GM23248 (cell line): ENCODE measurements around the gene MBNL1. TPM values are rescaled to one million over a fixed set of nuclear protein-coding genes. Genes with fewer than 3 reads are reported as not detected.

Source experiments
- DNase-seq: peaks from one replicate; pipeline ENCODE4 v3.0.0-alpha.2; 2015
- H2AFZ ChIP-seq: fragments of 200-600 bp; sonication (generic); 2 replicates; pipeline ENCODE4 v1.6.1; 2016; ENCODE audit warnings: antibody characterized with exemption
- H3F3A ChIP-seq: fragments of 200-600 bp; sonication (generic); 2 replicates; pipeline ENCODE4 v1.6.1; 2016; ENCODE audit warnings: mild to moderate bottlenecking, antibody characterized with exemption, mixed run types; ENCODE audit not compliant: insufficient read depth
- H3K27ac ChIP-seq: fragments of 200-600 bp; sonication (generic); 2 replicates; pipeline ENCODE4 v1.5.1; 2016; ENCODE audit warnings: mild to moderate bottlenecking
- H3K27me3 ChIP-seq: fragments of 200-600 bp; sonication (generic); replicated peaks from 2 replicates; pipeline ENCODE4 v1.6.1; 2016; ENCODE audit warnings: mild to moderate bottlenecking; ENCODE audit not compliant: insufficient read depth
- H3K36me3 ChIP-seq: fragments of 200-600 bp; sonication (generic); 2 replicates; pipeline ENCODE4 v1.6.1; 2016; ENCODE audit warnings: low read depth, mild to moderate bottlenecking
- H3K4me1 ChIP-seq: fragments of 200-600 bp; sonication (generic); 2 replicates; pipeline ENCODE4 v1.6.1; 2016; ENCODE audit warnings: mild to moderate bottlenecking; ENCODE audit not compliant: insufficient read depth
- H3K4me2 ChIP-seq: fragments of 200-600 bp; sonication (generic); one replicate; pipeline ENCODE4 v1.6.1; 2016; ENCODE audit warnings: mild to moderate bottlenecking; ENCODE audit not compliant: unreplicated experiment
- H3K4me3 ChIP-seq: fragments of 200-600 bp; sonication (generic); 2 replicates; pipeline ENCODE4 v1.5.1; 2016; ENCODE audit warnings: mild to moderate bottlenecking
- H3K79me2 ChIP-seq: fragments of 200-600 bp; sonication (generic); 2 replicates; pipeline ENCODE4 v1.6.1; 2016; ENCODE audit warnings: mild to moderate bottlenecking; ENCODE audit not compliant: insufficient read depth
- H3K9ac ChIP-seq: fragments of 200-600 bp; sonication (generic); 2 replicates; pipeline ENCODE4 v1.6.1; 2016; ENCODE audit warnings: mild to moderate bottlenecking
- H3K9me2 ChIP-seq: fragments of 200-600 bp; sonication (generic); 2 replicates; pipeline ENCODE4 v1.6.1; 2016; ENCODE audit warnings: mixed run types, mild to moderate bottlenecking, moderate library complexity; ENCODE audit not compliant: insufficient read depth
- H3K9me3 ChIP-seq: fragments of 200-600 bp; sonication (generic); one replicate; pipeline ENCODE4 v1.6.1; 2017; ENCODE audit warnings: low read depth
- H4K20me1 ChIP-seq: fragments of 200-600 bp; sonication (generic); 2 replicates; pipeline ENCODE4 v1.6.0; 2016; ENCODE audit not compliant: insufficient read depth
- EZH2 ChIP-seq: fragments of 200-600 bp; sonication (generic); IDR thresholded peaks from 2 replicates; pipeline ENCODE4 v1.6.1; 2018; ENCODE audit warnings: antibody characterized with exemption, mild to moderate bottlenecking; ENCODE audit not compliant: insufficient read depth, poor library complexity, severe bottlenecking
- EZH2phosphoT487 ChIP-seq: fragments of 200-600 bp; sonication (generic); IDR thresholded peaks from 2 replicates; pipeline ENCODE4 v1.6.1; 2018; ENCODE audit warnings: antibody characterized with exemption, moderate library complexity, mild to moderate bottlenecking, low read depth; ENCODE audit not compliant: insufficient read depth
- WGBS, 2 experiments: methylation state at CpG; one replicate each; pipeline ENCODE4 v1.1.6; 2015 to 2017; ENCODE audit warnings: low lambda C conversion rate in 2 of 2, low coverage in 1 of 2; ENCODE audit errors: missing lambda C conversion rate in 2 of 2; 5-methylcytosine and 5-hydroxymethylcytosine counted together
- in situ Hi-C: fragments of 300-500 bp; cut with MboI; formaldehyde crosslinking; loops from 2 replicates; pipeline ENCODE4 v1.15.0; 2020
- polyA plus RNA-seq: library from polyadenylated mRNA; unstranded; fragments of >200 nt; fragmentation: Nextera tagmentation; extraction: Ambion mirVana; gene quantifications from 2 replicates; pipeline ENCODE4 v1.2.1, GENCODE V29; 2016
- total RNA-seq: library from RNA; depleted of rRNA; stranded (reverse); fragments of >200 nt; shearing (Covaris generic); gene quantifications from 2 replicates; pipeline ENCODE4 v1.2.3, GENCODE V29; 2014

MBNL1 gene
- total and polyA plus RNA-seq, 2 experiments from 2014 or later: 89.5 to 262 TPM

- no peaks in the 10 kb centered on the region for H3K27me3 ChIP-seq
- no peak overlapping the region for H3K4me2 ChIP-seq
- peaks cover 63% of the 10 kb centered on the region for H3K4me1 ChIP-seq
- peaks cover 97% of the 10 kb centered on the region for H3K79me2 ChIP-seq
- H3K9me2 ChIP-seq: no peaks in the 10 kb centered on the region
- H3K4me3 ChIP-seq: no peak overlapping the region
- H4K20me1 ChIP-seq: peaks cover 4% of the 10 kb centered on the region; the same call in 1 of the 2 replicates
- TF ChIP-seq EZH2 (no peak), EZH2phosphoT487 (no peak)
- no peak overlapping the region for H2AFZ ChIP-seq
- 0 out of 2 replicates have a peak, but pooled peaks cover 8% of the 10 kb centered on the region for H3K36me3 ChIP-seq
- no peak for DNase-seq
- H3F3A ChIP-seq: peaks cover 44% of the 10 kb centered on the region
- no peak overlapping the region for H3K9ac ChIP-seq
- no peaks in the 10 kb centered on the region for H3K9me3 ChIP-seq
- 94 to 96% methylated on average over 1 of the region's 1 CpG for WGBS, 2 experiments
- in situ Hi-C loops: no loop called here
- H3K27ac ChIP-seq: 0 out of 2 replicates have a peak overlapping the region, but pooled peaks have one; percentile 1
Observed at GRCh38 chr3:152316318-152316717, 47.6 kb downstream of the MBNL1 start.

- Histone ChIP-seq H3K79me2 (peaks cover 97% of the 10 kb centered on the region), H3K4me2 (peak overlapping the region; percentile 80), H3K4me1 (peaks cover 71% of the 10 kb centered on the region), H3K9me3 (no peaks in the 10 kb centered on the region), H4K20me1 (peaks cover 4% of the 10 kb centered on the region; the same call in 1 of the 2 replicates), H3K36me3 (0 out of 2 replicates have a peak, but pooled peaks cover 8% of the 10 kb centered on the region), H3K4me3 (no peak overlapping the region), H2AFZ (no peak overlapping the region), H3K9me2 (no peaks in the 10 kb centered on the region), H3K27ac (peak overlapping the region; percentile 82), H3K9ac (no peak overlapping the region), H3K27me3 (no peaks in the 10 kb centered on the region), H3F3A (peaks cover 47% of the 10 kb centered on the region)
- DNase-seq: no peak
- in situ Hi-C loops: no loop called here
- WGBS, 2 experiments: 83 to 88% methylated on average over 4 of the region's 4 CpGs
- TF ChIP-seq EZH2phosphoT487: no peak
- no peak for TF ChIP-seq EZH2
Observed at GRCh38 chr3:152317184-152317583, 48.5 kb downstream of the MBNL1 start.

- peak; percentile 87 for DNase-seq
- in situ Hi-C loops: no loop called here
- peak overlapping the region; percentile 80 for H3K4me2 ChIP-seq
Observed at GRCh38 chr3:152317956-152318355, 49.2 kb downstream of the MBNL1 start.

GRCh38 chr3:152318512-152318911 lies 49.8 kb downstream of the MBNL1 start:
- Histone ChIP-seq H2AFZ (no peak overlapping the region), H3K9ac (peak overlapping the region; percentile 49), H3K27me3 (no peaks in the 10 kb centered on the region), H3K36me3 (0 out of 2 replicates have a peak, but pooled peaks cover 8% of the 10 kb centered on the region), H4K20me1 (peaks cover 4% of the 10 kb centered on the region; the same call in 1 of the 2 replicates), H3K9me3 (no peaks in the 10 kb centered on the region), H3K79me2 (peaks cover 97% of the 10 kb centered on the region), H3K27ac (peak overlapping the region; percentile 82), H3K9me2 (no peaks in the 10 kb centered on the region), H3K4me1 (peaks cover 84% of the 10 kb centered on the region), H3K4me2 (peak overlapping the region; percentile 63), H3K4me3 (peak overlapping the region; percentile 45), H3F3A (peaks cover 50% of the 10 kb centered on the region)
- TF ChIP-seq EZH2phosphoT487 (no peak), EZH2 (no peak)
- in situ Hi-C loops: no loop called here
- no peak for DNase-seq

More at GRCh38 chr3:152317956-152318355, 49.2 kb downstream of the MBNL1 start:
- peaks cover 54% of the 10 kb centered on the region for H3F3A ChIP-seq
- peak overlapping the region; percentile 82 for H3K27ac ChIP-seq
- 0 out of 2 replicates have a peak, but pooled peaks cover 8% of the 10 kb centered on the region for H3K36me3 ChIP-seq
- no peak for TF ChIP-seq EZH2phosphoT487
- TF ChIP-seq EZH2: no peak
- peak overlapping the region; percentile 45 for H3K4me3 ChIP-seq
- no peak overlapping the region for H2AFZ ChIP-seq
- no peaks in the 10 kb centered on the region for H3K9me3 ChIP-seq
- H3K27me3 ChIP-seq: no peaks in the 10 kb centered on the region
- H3K4me1 ChIP-seq: peaks cover 78% of the 10 kb centered on the region
- peaks cover 97% of the 10 kb centered on the region for H3K79me2 ChIP-seq
- WGBS, 2 experiments: 2 to 4% methylated on average over 4 of the region's 4 CpGs
- peaks cover 4% of the 10 kb centered on the region; the same call in 1 of the 2 replicates for H4K20me1 ChIP-seq
- H3K9me2 ChIP-seq: no peaks in the 10 kb centered on the region
- peak overlapping the region; percentile 49 for H3K9ac ChIP-seq

- 92 to 100% methylated on average over 2 of the region's 2 CpGs for WGBS, 2 experiments
- DNase-seq: no peak
- H4K20me1 ChIP-seq: peaks cover 4% of the 10 kb centered on the region; the same call in 1 of the 2 replicates
Observed at GRCh38 chr3:152319256-152319655, 50.5 kb downstream of the MBNL1 start.

More at GRCh38 chr3:152319256-152319655, 50.5 kb downstream of the MBNL1 start:
- TF ChIP-seq EZH2 (no peak), EZH2phosphoT487 (no peak)
- Histone ChIP-seq H3K4me1 (peaks cover 86% of the 10 kb centered on the region), H3K9me2 (no peaks in the 10 kb centered on the region), H3K27ac (peak overlapping the region; percentile 82), H3K4me3 (no peak overlapping the region; the same call in 1 of the 2 replicates), H3K9me3 (no peaks in the 10 kb centered on the region), H3K4me2 (peak overlapping the region; percentile 18), H2AFZ (no peak overlapping the region), H3K79me2 (peaks cover 97% of the 10 kb centered on the region), H3K27me3 (no peaks in the 10 kb centered on the region), H3K36me3 (0 out of 2 replicates have a peak, but pooled peaks cover 8% of the 10 kb centered on the region), H3F3A (peaks cover 50% of the 10 kb centered on the region), H3K9ac (no peak overlapping the region)
- in situ Hi-C loops: no loop called here
